OCI-LY1 (cell line): ENCODE measurements around the gene GRIK3.

Source experiments
- CTCF ChIP-seq: fragments of 200-600 bp; sonication (generic), shearing (Covaris generic); IDR thresholded peaks from 2 replicates; pipeline ENCODE4 v1.5.1; 2017; ENCODE audit warnings: mild to moderate bottlenecking, antibody characterized with exemption, low read length, moderate library complexity, mixed read lengths
- EZH2 ChIP-seq: fragments of 200-600 bp; sonication (generic), shearing (Covaris generic); IDR thresholded peaks from 2 replicates; pipeline ENCODE4 v1.8.0; 2017; ENCODE audit warnings: borderline replicate concordance, mixed run types, mild to moderate bottlenecking, antibody characterized with exemption, low read length, moderate library complexity, mixed read lengths

DNA sequence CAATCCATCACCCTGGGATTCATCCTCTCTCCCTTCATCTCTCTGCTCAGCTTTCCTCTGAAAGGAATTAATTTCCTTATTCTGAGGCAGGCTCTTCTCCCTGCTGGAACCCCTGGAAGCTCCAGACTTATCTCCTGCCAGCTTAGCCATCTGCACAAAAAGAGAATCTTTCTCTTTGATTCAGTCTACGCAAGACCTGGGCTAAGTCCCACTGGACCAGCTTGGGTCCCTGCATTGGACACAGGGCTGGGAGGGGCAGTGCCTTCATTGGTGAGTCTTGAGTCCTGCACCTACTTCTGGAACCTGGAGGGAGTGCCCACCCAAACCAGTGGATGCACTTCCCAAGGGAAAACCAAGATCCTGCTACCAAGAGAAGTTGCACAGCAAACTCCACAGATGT is 279.9 kb downstream of the GRIK3 start:
- TF ChIP-seq CTCF: no peak
- TF ChIP-seq EZH2: no peak
